Measurements from ENCODE around the gene GAGE10. TPM values are rescaled to one million over a fixed set of nuclear protein-coding genes. Genes with fewer than 3 reads are reported as not detected.
A peak's percentile ranks its signal among the peaks of the same experiment; 100 is the strongest.

The GAGE10 gene
- total and polyA plus RNA-seq, 9 of the 15 experiments (the other 6 are each of a cell fraction or from before 2014, with no cell fraction given): 0.80 to 3.1 (median 0.96) TPM; not detected in 4

- TF ChIP-seq POLR2G (IDR thresholded peaks at IDR 0.05; ENCODE audit: low read depth, low read length) (no peak), CC2D1A (IDR thresholded peaks at IDR 0.05) (no peak), BHLHE40 (IDR thresholded peaks at IDR 0.05; ENCODE audit: low read length) (no peak), SIN3A (IDR thresholded peaks at IDR 0.05; ENCODE audit: borderline replicate concordance in 2 of 2, control insufficient read depth in 1 of 2, low read depth in 2 of 2, low read length in 2 of 2) (no peak), BRD9 (IDR thresholded peaks at IDR 0.05; ENCODE audit: low read depth, partially characterized antibody) (no peak), NFIX (CRISPR knock-in tag; IDR thresholded peaks at IDR 0.05; ENCODE audit: low read depth) (no peak), FUS (optimal IDR thresholded peaks at IDR 0.05; ENCODE audit: low read depth, low read length) (no peak), CHD1 (IDR thresholded peaks at IDR 0.05; ENCODE audit: low read length) (no peak), MCM3 (IDR thresholded peaks at IDR 0.05) (no peak), MBD2 (IDR thresholded peaks at IDR 0.05; ENCODE audit: borderline replicate concordance, low read depth) (no peak), ARNT (IDR thresholded peaks at IDR 0.05) (no peak), NCOA4 (IDR thresholded peaks at IDR 0.05; ENCODE audit: partially characterized antibody) (no peak), SMARCE1 (IDR thresholded peaks at IDR 0.05) (no peak), ZNF239 (CRISPR knock-in tag; IDR thresholded peaks at IDR 0.05) (no peak), HIVEP1 (CRISPR knock-in tag; IDR thresholded peaks at IDR 0.05) (no peak), GABPA (tag; conservative IDR thresholded peaks at IDR 0.05; ENCODE audit: low read depth) (no peak), SOX6 (IDR thresholded peaks at IDR 0.05) (no peak), CBFB (CRISPR knock-in tag; IDR thresholded peaks at IDR 0.05) (no peak), KLF6 (CRISPR knock-in tag; IDR thresholded peaks at IDR 0.05; ENCODE audit: borderline replicate concordance) (no peak), ZNF695 (CRISPR knock-in tag; IDR thresholded peaks at IDR 0.05) (no peak), ILK (tag; IDR thresholded peaks at IDR 0.05; ENCODE audit: borderline replicate concordance, low read depth) (no peak), KHSRP (IDR thresholded peaks at IDR 0.05) (no peak), TRIM25 (IDR thresholded peaks at IDR 0.05; ENCODE audit: borderline replicate concordance) (peak; percentile 1; the same call in 1 of the 2 replicates)
- TF ChIP-seq, protein P1, sequence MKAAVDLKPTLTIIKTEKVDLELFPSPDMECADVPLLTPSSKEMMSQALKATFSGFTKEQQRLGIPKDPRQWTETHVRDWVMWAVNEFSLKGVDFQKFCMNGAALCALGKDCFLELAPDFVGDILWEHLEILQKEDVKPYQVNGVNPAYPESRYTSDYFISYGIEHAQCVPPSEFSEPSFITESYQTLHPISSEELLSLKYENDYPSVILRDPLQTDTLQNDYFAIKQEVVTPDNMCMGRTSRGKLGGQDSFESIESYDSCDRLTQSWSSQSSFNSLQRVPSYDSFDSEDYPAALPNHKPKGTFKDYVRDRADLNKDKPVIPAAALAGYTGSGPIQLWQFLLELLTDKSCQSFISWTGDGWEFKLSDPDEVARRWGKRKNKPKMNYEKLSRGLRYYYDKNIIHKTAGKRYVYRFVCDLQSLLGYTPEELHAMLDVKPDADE (conservative IDR thresholded peaks at IDR 0.05; ENCODE audit: control insufficient read depth, low read depth, low read length): no peak
- TF ChIP-seq, protein P2, sequence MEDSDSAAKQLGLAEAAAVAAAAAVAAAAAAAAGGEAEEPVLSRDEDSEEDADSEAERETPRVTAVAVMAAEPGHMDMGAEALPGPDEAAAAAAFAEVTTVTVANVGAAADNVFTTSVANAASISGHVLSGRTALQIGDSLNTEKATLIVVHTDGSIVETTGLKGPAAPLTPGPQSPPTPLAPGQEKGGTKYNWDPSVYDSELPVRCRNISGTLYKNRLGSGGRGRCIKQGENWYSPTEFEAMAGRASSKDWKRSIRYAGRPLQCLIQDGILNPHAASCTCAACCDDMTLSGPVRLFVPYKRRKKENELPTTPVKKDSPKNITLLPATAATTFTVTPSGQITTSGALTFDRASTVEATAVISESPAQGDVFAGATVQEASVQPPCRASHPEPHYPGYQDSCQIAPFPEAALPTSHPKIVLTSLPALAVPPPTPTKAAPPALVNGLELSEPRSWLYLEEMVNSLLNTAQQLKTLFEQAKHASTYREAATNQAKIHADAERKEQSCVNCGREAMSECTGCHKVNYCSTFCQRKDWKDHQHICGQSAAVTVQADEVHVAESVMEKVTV (CRISPR knock-in tag; IDR thresholded peaks at IDR 0.05): no peak
- TF ChIP-seq, protein P3, sequence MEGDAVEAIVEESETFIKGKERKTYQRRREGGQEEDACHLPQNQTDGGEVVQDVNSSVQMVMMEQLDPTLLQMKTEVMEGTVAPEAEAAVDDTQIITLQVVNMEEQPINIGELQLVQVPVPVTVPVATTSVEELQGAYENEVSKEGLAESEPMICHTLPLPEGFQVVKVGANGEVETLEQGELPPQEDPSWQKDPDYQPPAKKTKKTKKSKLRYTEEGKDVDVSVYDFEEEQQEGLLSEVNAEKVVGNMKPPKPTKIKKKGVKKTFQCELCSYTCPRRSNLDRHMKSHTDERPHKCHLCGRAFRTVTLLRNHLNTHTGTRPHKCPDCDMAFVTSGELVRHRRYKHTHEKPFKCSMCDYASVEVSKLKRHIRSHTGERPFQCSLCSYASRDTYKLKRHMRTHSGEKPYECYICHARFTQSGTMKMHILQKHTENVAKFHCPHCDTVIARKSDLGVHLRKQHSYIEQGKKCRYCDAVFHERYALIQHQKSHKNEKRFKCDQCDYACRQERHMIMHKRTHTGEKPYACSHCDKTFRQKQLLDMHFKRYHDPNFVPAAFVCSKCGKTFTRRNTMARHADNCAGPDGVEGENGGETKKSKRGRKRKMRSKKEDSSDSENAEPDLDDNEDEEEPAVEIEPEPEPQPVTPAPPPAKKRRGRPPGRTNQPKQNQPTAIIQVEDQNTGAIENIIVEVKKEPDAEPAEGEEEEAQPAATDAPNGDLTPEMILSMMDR (IDR thresholded peaks at IDR 0.05 in 2 of 3, conservative IDR thresholded peaks at IDR 0.05 in 1 of 3; ENCODE audit: insufficient read depth in 2 of 3, low read depth in 1 of 3, low read length in 3 of 3): no peak
Observed at GRCh38 chrX:49271341-49271740, 32.1 kb upstream of the GAGE10 start (continued).
